PC-3 (cell line): ENCODE data around the gene ENTPD1. TPM values are rescaled to one million over a fixed set of nuclear protein-coding genes. Genes with fewer than 3 reads are reported as not detected.

Experiments used
- ATAC-seq: fragments of 200-7000 bp; cut with Tn5 transposase; 2 replicates; pipeline ENCODE4 v1.9.1; 2020; ENCODE audit warnings: mild to moderate bottlenecking, moderate library complexity
- BruUV-seq: library from RNA; stranded (reverse); fragments of 400-500 nt; replicated peaks from 2 replicates; lab custom pipeline; 2021; lab: Mats Ljungman, UMichigan
- CTCF ChIA-PET: fragments of 300-600 bp; sonication (Branson Sonifier 250); formaldehyde crosslinking; loops from one replicate; lab custom pipeline; 2022; ENCODE audit warnings: antibody characterized with exemption; lab: Charles Lee
- POLR2A ChIA-PET: fragments of 300-600 bp; sonication (Branson Sonifier 250); formaldehyde crosslinking; loops from one replicate; lab custom pipeline; 2022; ENCODE audit warnings: antibody characterized with exemption; ENCODE audit not compliant: unreplicated experiment; lab: Charles Lee
- DNase-seq: peaks from one replicate; pipeline ENCODE4 v3.0.0-alpha.2; 2015
- H2AFZ ChIP-seq: fragments of 300-600 bp; sonication (generic); 2 replicates; pipeline ENCODE4 v1.6.0; 2016; ENCODE audit warnings: antibody characterized with exemption, low read length
- H3F3A ChIP-seq: fragments of 300-600 bp; sonication (generic); one replicate; pipeline ENCODE4 v1.6.0; 2017; ENCODE audit warnings: antibody characterized with exemption, low read length, control low read depth, mild to moderate bottlenecking; ENCODE audit not compliant: unreplicated experiment
- H3K27ac ChIP-seq: fragments of 300-600 bp; sonication (generic); 2 replicates; pipeline ENCODE4 v1.5.1; 2016; ENCODE audit warnings: mild to moderate bottlenecking, low read length
- H3K27me3 ChIP-seq: fragments of 300-600 bp; sonication (generic); 2 replicates; pipeline ENCODE4 v1.6.1; 2016; ENCODE audit warnings: low read length, mixed read lengths
- H3K36me3 ChIP-seq: fragments of 300-600 bp; sonication (generic); 2 replicates; pipeline ENCODE4 v1.6.1; 2016; ENCODE audit warnings: low read depth, mixed run types, low read length, mixed read lengths
- H3K4me1 ChIP-seq: fragments of 300-600 bp; sonication (generic); 2 replicates; pipeline ENCODE4 v1.5.1; 2016; ENCODE audit warnings: low read length; ENCODE audit not compliant: insufficient read depth
- H3K4me2 ChIP-seq: fragments of 300-600 bp; sonication (generic); 2 replicates; pipeline ENCODE4 v1.6.0; 2016; ENCODE audit warnings: low read length
- H3K4me3 ChIP-seq: fragments of 300-600 bp; sonication (generic); 2 replicates; pipeline ENCODE4 v1.5.1; 2016; ENCODE audit warnings: mild to moderate bottlenecking, low read length, mixed read lengths
- H3K79me2 ChIP-seq: fragments of 300-600 bp; sonication (generic); 2 replicates; pipeline ENCODE4 v1.6.1; 2017; ENCODE audit warnings: low read length, mixed read lengths
- H3K9ac ChIP-seq: fragments of 300-600 bp; sonication (generic); 2 replicates; pipeline ENCODE4 v1.6.0; 2016; ENCODE audit warnings: mild to moderate bottlenecking, low read length
- H3K9me2 ChIP-seq: fragments of 300-600 bp; sonication (generic); replicated peaks from 2 replicates; pipeline ENCODE4 v1.6.1; 2016; ENCODE audit warnings: mixed run types, low read length, mixed read lengths
- H3K9me3 ChIP-seq: fragments of 300-600 bp; sonication (generic); 2 replicates; pipeline ENCODE4 v1.6.1; 2016; ENCODE audit warnings: low read length, mixed read lengths
- H4K20me1 ChIP-seq: fragments of 300-600 bp; sonication (generic); 2 replicates; pipeline ENCODE4 v1.6.1; 2016; ENCODE audit warnings: low read length, mixed read lengths
- EZH2 ChIP-seq: fragments of 300-600 bp; sonication (generic); IDR thresholded peaks from one replicate; pipeline ENCODE4 v1.6.1; 2017; ENCODE audit warnings: antibody characterized with exemption, mild to moderate bottlenecking, low read length; ENCODE audit not compliant: unreplicated experiment
- EZH2phosphoT487 ChIP-seq: fragments of 300-600 bp; sonication (generic); IDR thresholded peaks from 2 replicates; pipeline ENCODE4 v1.6.1; 2018; ENCODE audit warnings: mild to moderate bottlenecking, antibody characterized with exemption, low read length, borderline replicate concordance
- intact Hi-C: fragments of 100-400 bp; cut with micrococcal nuclease; formaldehyde crosslinking; loops from 2 replicates; pipeline ENCODE4 v1.9.0; 2023
- total RNA-seq: library from RNA; depleted of rRNA; stranded (reverse); fragments of >200 nt; gene quantifications from 2 replicates; pipeline ENCODE4 v1.2.3, GENCODE V29; 2014
- TF ChIP-seq, protein P1 (sequence below): fragments of 300-600 bp; sonication (generic); conservative IDR thresholded peaks from 2 replicates; pipeline ENCODE4 v1.5.1; 2017; ENCODE audit warnings: antibody characterized with exemption, low read depth, mild to moderate bottlenecking, low read length

ENTPD1 gene
- total RNA-seq, 1 experiment from 2014 or later: not detected

- Histone ChIP-seq H3K4me2 (no peak overlapping the region), H4K20me1 (no peaks in the 10 kb centered on the region), H3K27ac (no peak overlapping the region), H3K9me2 (no peaks in the 10 kb centered on the region), H3K9me3 (no peaks in the 10 kb centered on the region), H3K27me3 (peaks cover 12% of the 10 kb centered on the region; the same call in 1 of the 2 replicates), H3F3A (no peaks in the 10 kb centered on the region), H3K36me3 (no peaks in the 10 kb centered on the region), H3K4me3 (no peak overlapping the region), H2AFZ (no peak overlapping the region), H3K4me1 (no peaks in the 10 kb centered on the region), H3K9ac (no peak overlapping the region), H3K79me2 (no peaks in the 10 kb centered on the region)
- BruUV-seq: no TSS peak
- intact Hi-C loops: no loop called here
- DNase-seq (no peak), ATAC-seq (no peak)
- CTCF ChIA-PET: no interaction called here
- POLR2A ChIA-PET: no interaction called here
- TF ChIP-seq, protein P1, sequence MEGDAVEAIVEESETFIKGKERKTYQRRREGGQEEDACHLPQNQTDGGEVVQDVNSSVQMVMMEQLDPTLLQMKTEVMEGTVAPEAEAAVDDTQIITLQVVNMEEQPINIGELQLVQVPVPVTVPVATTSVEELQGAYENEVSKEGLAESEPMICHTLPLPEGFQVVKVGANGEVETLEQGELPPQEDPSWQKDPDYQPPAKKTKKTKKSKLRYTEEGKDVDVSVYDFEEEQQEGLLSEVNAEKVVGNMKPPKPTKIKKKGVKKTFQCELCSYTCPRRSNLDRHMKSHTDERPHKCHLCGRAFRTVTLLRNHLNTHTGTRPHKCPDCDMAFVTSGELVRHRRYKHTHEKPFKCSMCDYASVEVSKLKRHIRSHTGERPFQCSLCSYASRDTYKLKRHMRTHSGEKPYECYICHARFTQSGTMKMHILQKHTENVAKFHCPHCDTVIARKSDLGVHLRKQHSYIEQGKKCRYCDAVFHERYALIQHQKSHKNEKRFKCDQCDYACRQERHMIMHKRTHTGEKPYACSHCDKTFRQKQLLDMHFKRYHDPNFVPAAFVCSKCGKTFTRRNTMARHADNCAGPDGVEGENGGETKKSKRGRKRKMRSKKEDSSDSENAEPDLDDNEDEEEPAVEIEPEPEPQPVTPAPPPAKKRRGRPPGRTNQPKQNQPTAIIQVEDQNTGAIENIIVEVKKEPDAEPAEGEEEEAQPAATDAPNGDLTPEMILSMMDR: no peak
- TF ChIP-seq EZH2phosphoT487 (no peak), EZH2 (no peak)
Measured at GRCh38 chr10:95835149-95835860, 79.3 kb downstream of the ENTPD1 start.

GRCh38 chr10:95835911-95836310 is 79.9 kb downstream of the ENTPD1 start:
- no TSS peak for BruUV-seq
- Histone ChIP-seq H3K9me3 (no peaks in the 10 kb centered on the region), H3K4me3 (no peak overlapping the region), H3K4me1 (no peaks in the 10 kb centered on the region), H3K79me2 (no peaks in the 10 kb centered on the region), H3K9me2 (no peaks in the 10 kb centered on the region), H3K4me2 (no peak overlapping the region), H3F3A (no peaks in the 10 kb centered on the region), H3K36me3 (no peaks in the 10 kb centered on the region), H2AFZ (no peak overlapping the region), H3K9ac (no peak overlapping the region), H3K27ac (no peak overlapping the region), H3K27me3 (peaks cover 12% of the 10 kb centered on the region; the same call in 1 of the 2 replicates), H4K20me1 (no peaks in the 10 kb centered on the region)
- intact Hi-C loops: no loop called here
- POLR2A ChIA-PET: no interaction called here
- DNase-seq: no peak
- TF ChIP-seq EZH2phosphoT487 (no peak), EZH2 (no peak)
- TF ChIP-seq, protein P1: no peak
- CTCF ChIA-PET: no interaction called here
- no peak for ATAC-seq
